ENCODE results near the gene COMMD8. TPM values are rescaled to one million over a fixed set of nuclear protein-coding genes. Genes with fewer than 3 reads are reported as not detected.

The COMMD8 gene
- polyA plus RNA-seq, 1 donor (not counting 4 experiments of a cell fraction or from before 2014, with no cell fraction given), result 38.6 TPM

DNA sequence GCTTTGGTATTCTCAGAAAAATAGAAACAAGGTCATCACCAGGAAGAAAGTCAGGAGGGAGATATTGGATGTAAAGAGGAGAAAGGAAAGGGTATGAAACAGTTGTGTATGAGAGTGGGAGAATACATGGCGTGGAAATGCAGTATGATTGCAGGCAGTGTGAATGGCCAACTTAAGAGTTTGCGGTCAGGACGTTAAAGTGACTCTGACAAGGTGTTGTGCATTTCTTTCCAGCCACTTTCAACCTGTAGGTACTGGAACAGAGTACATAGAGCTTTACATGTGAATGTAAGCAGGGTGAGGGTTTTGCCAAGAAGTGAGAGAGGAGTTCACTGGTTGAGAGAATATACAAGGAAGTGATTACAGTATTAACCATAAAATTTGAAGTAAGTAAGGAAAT lies 37.3 kb upstream of the COMMD8 start:
- H2AFZ ChIP-seq (ENCODE audit: control insufficient read depth, low read length), result no peak overlapping the region
- no peaks in the 10 kb centered on the region for H3K9me1 ChIP-seq (ENCODE audit: control insufficient read depth, extremely low read depth, insufficient read depth, low read length)
- H3K27ac ChIP-seq (ENCODE audit: control insufficient read depth, insufficient read depth, low read length), result no peak overlapping the region
- dilution Hi-C loops (cut with MboI; ENCODE audit: extremely low pct_ligation_motif_present, low sequenced_read_pairs), result no loop called here
- TF ChIP-seq EZH2 (IDR thresholded peaks at IDR 0.05; ENCODE audit: low read length), result no peak
- TF ChIP-seq, protein P1, sequence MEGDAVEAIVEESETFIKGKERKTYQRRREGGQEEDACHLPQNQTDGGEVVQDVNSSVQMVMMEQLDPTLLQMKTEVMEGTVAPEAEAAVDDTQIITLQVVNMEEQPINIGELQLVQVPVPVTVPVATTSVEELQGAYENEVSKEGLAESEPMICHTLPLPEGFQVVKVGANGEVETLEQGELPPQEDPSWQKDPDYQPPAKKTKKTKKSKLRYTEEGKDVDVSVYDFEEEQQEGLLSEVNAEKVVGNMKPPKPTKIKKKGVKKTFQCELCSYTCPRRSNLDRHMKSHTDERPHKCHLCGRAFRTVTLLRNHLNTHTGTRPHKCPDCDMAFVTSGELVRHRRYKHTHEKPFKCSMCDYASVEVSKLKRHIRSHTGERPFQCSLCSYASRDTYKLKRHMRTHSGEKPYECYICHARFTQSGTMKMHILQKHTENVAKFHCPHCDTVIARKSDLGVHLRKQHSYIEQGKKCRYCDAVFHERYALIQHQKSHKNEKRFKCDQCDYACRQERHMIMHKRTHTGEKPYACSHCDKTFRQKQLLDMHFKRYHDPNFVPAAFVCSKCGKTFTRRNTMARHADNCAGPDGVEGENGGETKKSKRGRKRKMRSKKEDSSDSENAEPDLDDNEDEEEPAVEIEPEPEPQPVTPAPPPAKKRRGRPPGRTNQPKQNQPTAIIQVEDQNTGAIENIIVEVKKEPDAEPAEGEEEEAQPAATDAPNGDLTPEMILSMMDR (optimal IDR thresholded peaks at IDR 0.05 in 1 of 3, IDR thresholded peaks at IDR 0.05 in 1 of 3, conservative IDR thresholded peaks at IDR 0.05 in 1 of 3; ENCODE audit: extremely low read depth in 1 of 3, insufficient read depth in 2 of 3, low read length in 3 of 3), result no peak
- H3K4me3 ChIP-seq (ENCODE audit: control insufficient read depth in 2 of 3, extremely low read depth in 1 of 3, insufficient read depth in 2 of 3, low read depth in 1 of 3, low read length in 3 of 3), result no peak overlapping the region
- H3K9ac ChIP-seq (ENCODE audit: control insufficient read depth, extremely low read depth, insufficient read depth, low read length), result no peak overlapping the region
- no peaks in the 10 kb centered on the region for H3K4me1 ChIP-seq (ENCODE audit: control insufficient read depth, extremely low read depth, insufficient read depth, low read length)
- no peaks in the 10 kb centered on the region for H4K20me1 ChIP-seq (ENCODE audit: control insufficient read depth, extremely low read depth, insufficient read depth, low read length)
- FAIRE-seq (no peak), DNase-seq (ENCODE audit: low read depth, low spot score) (no peak)
- H3K36me3 ChIP-seq (ENCODE audit: control insufficient read depth in 2 of 2, extremely low read depth in 1 of 2, insufficient read depth in 2 of 2, low read length in 2 of 2), result peaks cover 0 to 1% of the 10 kb centered on the region in 2 experiments
- H3K9me3 ChIP-seq (ENCODE audit: control insufficient read depth, low read depth, low read length), result no peaks in the 10 kb centered on the region
- no peaks in the 10 kb centered on the region for H3K27me3 ChIP-seq (ENCODE audit: control insufficient read depth, extremely low read depth, insufficient read depth, low read length)
- H3K79me2 ChIP-seq (ENCODE audit: control insufficient read depth, insufficient read depth, low read length), result peaks cover 22% of the 10 kb centered on the region
- no peak overlapping the region for H3K4me2 ChIP-seq (ENCODE audit: control insufficient read depth, extremely low read depth, insufficient read depth, low read depth, low read length)

DNA sequence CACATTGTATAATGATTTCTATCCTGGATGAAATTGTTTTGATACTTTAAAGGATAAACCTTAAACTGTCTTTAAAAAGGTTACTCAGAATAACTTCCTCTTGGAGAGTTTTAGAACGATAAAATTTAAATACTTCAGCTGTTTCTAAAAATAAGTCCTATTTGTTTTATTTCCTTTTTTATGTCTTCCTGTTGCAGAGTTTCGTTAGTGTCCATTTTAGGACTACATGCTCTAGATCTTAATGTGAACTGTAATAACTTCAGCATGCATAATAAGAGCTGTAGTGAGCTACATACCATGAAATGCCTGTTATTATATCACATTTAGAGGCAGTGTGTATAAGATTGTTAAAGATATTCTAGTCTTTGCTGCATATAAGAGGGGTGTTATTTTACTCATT lies 36.2 kb upstream of the COMMD8 start:
- Histone ChIP-seq H4K20me1 (ENCODE audit: control insufficient read depth, extremely low read depth, insufficient read depth, low read length) (no peaks in the 10 kb centered on the region), H3K4me3 (ENCODE audit: control insufficient read depth in 2 of 3, extremely low read depth in 1 of 3, insufficient read depth in 2 of 3, low read depth in 1 of 3, low read length in 3 of 3) (no peak overlapping the region), H3K9ac (ENCODE audit: control insufficient read depth, extremely low read depth, insufficient read depth, low read length) (no peak overlapping the region), H3K9me3 (ENCODE audit: control insufficient read depth, low read depth, low read length) (no peaks in the 10 kb centered on the region), H3K4me1 (ENCODE audit: control insufficient read depth, extremely low read depth, insufficient read depth, low read length) (no peaks in the 10 kb centered on the region), H2AFZ (ENCODE audit: control insufficient read depth, low read length) (no peak overlapping the region), H3K4me2 (ENCODE audit: control insufficient read depth, extremely low read depth, insufficient read depth, low read depth, low read length) (no peak overlapping the region), H3K36me3 (ENCODE audit: control insufficient read depth in 2 of 2, extremely low read depth in 1 of 2, insufficient read depth in 2 of 2, low read length in 2 of 2) (peaks cover 0 to 1% of the 10 kb centered on the region in 2 experiments), H3K27me3 (ENCODE audit: control insufficient read depth, extremely low read depth, insufficient read depth, low read length) (no peaks in the 10 kb centered on the region), H3K79me2 (ENCODE audit: control insufficient read depth, insufficient read depth, low read length) (peaks cover 20% of the 10 kb centered on the region), H3K9me1 (ENCODE audit: control insufficient read depth, extremely low read depth, insufficient read depth, low read length) (no peaks in the 10 kb centered on the region), H3K27ac (ENCODE audit: control insufficient read depth, insufficient read depth, low read length) (no peak overlapping the region)
- FAIRE-seq (no peak), DNase-seq (ENCODE audit: low read depth, low spot score) (no peak)
- dilution Hi-C loops (cut with MboI; ENCODE audit: extremely low pct_ligation_motif_present, low sequenced_read_pairs), result no loop called here
- TF ChIP-seq EZH2 (IDR thresholded peaks at IDR 0.05; ENCODE audit: low read length), result no peak
- TF ChIP-seq, protein P1 (optimal IDR thresholded peaks at IDR 0.05 in 1 of 3, IDR thresholded peaks at IDR 0.05 in 1 of 3, conservative IDR thresholded peaks at IDR 0.05 in 1 of 3; ENCODE audit: extremely low read depth in 1 of 3, insufficient read depth in 2 of 3, low read length in 3 of 3), result no peak

Data from keratinocyte (primary cell).